Measurements from ENCODE around the gene NFE2L2.

GRCh38 chr2:177237932-177238331 is 26.6 kb downstream of the NFE2L2 start:
- no peak for TF ChIP-seq CTCF (IDR thresholded peaks at IDR 0.05)
- TF ChIP-seq POLR2AphosphoS5 (IDR thresholded peaks at IDR 0.05): no peak
